Astrocyte of the cerebellum (primary cell): ENCODE results near the gene OPA3.

Experiments used
- DNase-seq: peaks from one replicate; pipeline ENCODE4 v3.0.0-alpha.2; 2011; ENCODE audit warnings: low read depth
- H3K4me3 ChIP-seq: 2 replicates; pipeline ENCODE4 v1.5.1; 2011; ENCODE audit warnings: mild to moderate bottlenecking, low read depth, low read length, moderate library complexity
- CTCF ChIP-seq: IDR thresholded peaks from 2 replicates; pipeline ENCODE4 v1.5.1; 2012; ENCODE audit warnings: low read length, low read depth, moderate library complexity, mild to moderate bottlenecking; ENCODE audit errors: missing control alignments
- in situ Hi-C: cut with HindIII; loops from 2 replicates; pipeline ENCODE4 v1.10.0; 2017; ENCODE audit warnings: low sequenced_read_pairs

Gene OPA3

GRCh38 chr19:45501730-45502014 is 82.9 kb downstream of the OPA3 start:
- TF ChIP-seq CTCF: no peak
- no peak overlapping the region for H3K4me3 ChIP-seq
- in situ Hi-C loops: no loop called here
- DNase-seq: no peak

- no peak for TF ChIP-seq CTCF
- no peak overlapping the region for H3K4me3 ChIP-seq
- in situ Hi-C loops: no loop called here
- DNase-seq: no peak
These were observed 83.5 kb downstream of the OPA3 start for GRCh38 chr19:45500918-45501729.

GRCh38 chr19:45499196-45500180 is 85.1 kb downstream of the OPA3 start:
- no peak for DNase-seq
- in situ Hi-C loops: no loop called here
- H3K4me3 ChIP-seq: no peak overlapping the region
- TF ChIP-seq CTCF: no peak

- peak within 1 kb of the TSS; percentile 24 for H3K4me3 ChIP-seq
- DNase-seq: no peak
- in situ Hi-C loops: no loop called here
- TF ChIP-seq CTCF: no peak
These were observed 86.0 kb downstream of the OPA3 start, which contains the start of gene PPM1N for GRCh38 chr19:45498411-45499195. TSS of gene PPM1N (plus strand) at chr19:45498443. CDS start at chr19:45498473, 30 bp downstream.

GRCh38 chr19:45497791-45498190 is 86.8 kb downstream of the OPA3 start:
- no peak for DNase-seq
- H3K4me3 ChIP-seq: no peak overlapping the region
- in situ Hi-C loops: no loop called here
- TF ChIP-seq CTCF: no peak

- in situ Hi-C loops: no loop called here
- no peak for DNase-seq
- peak overlapping the region; percentile 70 for H3K4me3 ChIP-seq
- no peak for TF ChIP-seq CTCF
These were observed 88.2 kb downstream of the OPA3 start for GRCh38 chr19:45496349-45496953.
